Small intestine (tissue), 7 donors: ENCODE measurements around the gene RALA. TPM values are rescaled to one million over a fixed set of nuclear protein-coding genes. Genes with fewer than 3 reads are reported as not detected.

Experiments
- DNase-seq, 2 donors: peaks; one replicate each; pipeline versions ENCODE4 v3.0.0 to v3.0.0-alpha.2; 2013
- FAIRE-seq: peaks from 2 replicates; lab custom pipeline; 2012; peaks lifted over from hg19 to GRCh38; lab: Jason Lieb, UNC
- H3K27ac ChIP-seq, 3 donors: one replicate each; pipeline ENCODE4 v1.5.1; 2013; ENCODE audit warnings: low read length in 2 of 3, mild to moderate bottlenecking in 2 of 3, control low read depth in 1 of 3, inconsistent platforms in 1 of 3, low read depth in 1 of 3, moderate library complexity in 1 of 3
- H3K27me3 ChIP-seq, 3 donors: one replicate each; pipeline ENCODE4 v1.6.1; 2013; ENCODE audit warnings: low read length in 3 of 3, inconsistent platforms in 1 of 3; ENCODE audit not compliant: control insufficient read depth in 3 of 3, insufficient read depth in 3 of 3
- H3K36me3 ChIP-seq, 3 donors: one replicate each; pipeline ENCODE4 v1.6.1; 2013; ENCODE audit warnings: low read length in 3 of 3, inconsistent platforms in 1 of 3, low read depth in 1 of 3, mild to moderate bottlenecking in 1 of 3, moderate library complexity in 1 of 3; ENCODE audit not compliant: control insufficient read depth in 3 of 3, insufficient read depth in 2 of 3
- H3K4me1 ChIP-seq, 3 donors: one replicate each; pipeline ENCODE4 v1.6.1; 2013; ENCODE audit warnings: low read length in 2 of 3, inconsistent platforms in 1 of 3, low read depth in 1 of 3, mild to moderate bottlenecking in 1 of 3, moderate library complexity in 1 of 3; ENCODE audit not compliant: control insufficient read depth in 3 of 3, insufficient read depth in 2 of 3
- H3K4me3 ChIP-seq, 3 donors: one replicate each; pipeline ENCODE4 v1.5.1; 2013; ENCODE audit warnings: low read length in 3 of 3, control low read depth in 1 of 3, inconsistent platforms in 1 of 3, low read depth in 1 of 3, mild to moderate bottlenecking in 1 of 3, moderate library complexity in 1 of 3
- H3K9me3 ChIP-seq, 2 donors: one replicate each; pipeline ENCODE4 v1.6.1; 2013; ENCODE audit warnings: low read depth in 1 of 2, low read length in 1 of 2; ENCODE audit not compliant: control insufficient read depth in 2 of 2, insufficient read depth in 1 of 2
- WGBS, 3 donors: extraction: QIAGEN DNeasy Blood & Tissue Kit; methylation state at CpG; one replicate each; pipeline ENCODE4 v1.1.7; 2013; 5-methylcytosine and 5-hydroxymethylcytosine counted together
- polyA plus RNA-seq, 4 donors: library from polyadenylated mRNA; stranded (reverse) in 3 of 4; unstranded in 1 of 4; fragments of 200-250 nt in 3 of 4; fragments of 120-200 nt in 1 of 4; gene quantifications; one replicate each; pipeline versions ENCODE4 v1.2.1 to v1.2.3, GENCODE V29; 2013
- donor health status: healthy with polysubstance abuse.
- donor health status: control.
- donor health status: control.
- donor health status: Bipolar disorder and iron deficiency.
- donor health status: healthy.

Gene RALA
- polyA plus RNA-seq, 4 donors: 37.3 to 57.7 (median 49.7) TPM

- Histone ChIP-seq H3K36me3 (no peaks in the 10 kb centered on the region), H3K27me3 (no peaks in the 10 kb centered on the region), H3K9me3 (no peaks in the 10 kb centered on the region), H3K27ac (no peak overlapping the region), H3K4me1 (no peaks in the 10 kb centered on the region), H3K4me3 (no peak overlapping the region)
- FAIRE-seq (no peak), DNase-seq (no peak)
These were observed 36.0 kb upstream of the RALA start for GRCh38 chr7:39587393-39587792.

GRCh38 chr7:39588416-39588815, 35.0 kb upstream of the RALA start:
- 55 to 68% (median 60%) methylated on average over 5 of the region's 5 CpGs for WGBS, 3 donors
- DNase-seq (no peak), FAIRE-seq (no peak)
- Histone ChIP-seq H3K27ac (peak overlapping the region in 1 of 3 donors; percentile 24), H3K4me1 (no peaks in the 10 kb centered on the region), H3K36me3 (no peaks in the 10 kb centered on the region), H3K9me3 (no peaks in the 10 kb centered on the region), H3K4me3 (no peak overlapping the region), H3K27me3 (no peaks in the 10 kb centered on the region)

- Histone ChIP-seq H3K4me1 (no peaks in the 10 kb centered on the region), H3K9me3 (no peaks in the 10 kb centered on the region), H3K27me3 (no peaks in the 10 kb centered on the region), H3K27ac (peak overlapping the region in 1 of 3 donors; percentile 14), H3K36me3 (no peaks in the 10 kb centered on the region), H3K4me3 (no peak overlapping the region)
- DNase-seq: peak in 1 of 2 donors; percentile 31
- WGBS, 3 donors: 46 to 73% (median 61%) methylated on average over 7 of the region's 7 CpGs
- FAIRE-seq: no peak
These were observed 33.9 kb upstream of the RALA start for GRCh38 chr7:39589323-39590111.

GRCh38 chr7:39592586-39592985, 30.8 kb upstream of the RALA start:
- no peak for FAIRE-seq
- Histone ChIP-seq H3K4me3 (no peak overlapping the region), H3K9me3 (no peaks in the 10 kb centered on the region), H3K27ac (no peak overlapping the region), H3K27me3 (no peaks in the 10 kb centered on the region), H3K36me3 (no peaks in the 10 kb centered on the region), H3K4me1 (no peaks in the 10 kb centered on the region)
- WGBS, 3 donors: 32 to 67% (median 42%) methylated on average over 2 of the region's 2 CpGs
- no peak for DNase-seq

- WGBS, 3 donors: 56 to 70% (median 63%) methylated on average over 5 of the region's 5 CpGs
- DNase-seq: no peak
- no peak overlapping the region for H3K4me3 ChIP-seq
- no peaks in the 10 kb centered on the region for H3K36me3 ChIP-seq
- no peak for FAIRE-seq
- H3K9me3 ChIP-seq: no peaks in the 10 kb centered on the region
- H3K27ac ChIP-seq: no peak overlapping the region
- H3K27me3 ChIP-seq: no peaks in the 10 kb centered on the region
- H3K4me1 ChIP-seq: no peaks in the 10 kb centered on the region
These were observed 28.3 kb upstream of the RALA start for GRCh38 chr7:39594988-39595620.

GRCh38 chr7:39602351-39602750, 21.0 kb upstream of the RALA start:
- peaks cover 0 to 4% (median 3%) of the 10 kb centered on the region in 3 donors for H3K4me1 ChIP-seq
- WGBS, 3 donors: 46 to 66% (median 59%) methylated on average over 2 of the region's 2 CpGs
- no peaks in the 10 kb centered on the region for H3K9me3 ChIP-seq
- no peak overlapping the region for H3K4me3 ChIP-seq
- no peaks in the 10 kb centered on the region for H3K36me3 ChIP-seq
- H3K27ac ChIP-seq: no peak overlapping the region
- no peak for FAIRE-seq
- H3K27me3 ChIP-seq: no peaks in the 10 kb centered on the region
- DNase-seq: no peak

GRCh38 chr7:39603924-39604323, 19.4 kb upstream of the RALA start:
- Histone ChIP-seq H3K4me3 (no peak overlapping the region), H3K27me3 (no peaks in the 10 kb centered on the region), H3K36me3 (no peaks in the 10 kb centered on the region), H3K27ac (no peak overlapping the region), H3K4me1 (peaks cover 1 to 4% (median 3%) of the 10 kb centered on the region in 3 donors), H3K9me3 (no peaks in the 10 kb centered on the region)
- FAIRE-seq (no peak), DNase-seq (no peak)

- WGBS, 3 donors: 54 to 85% (median 79%) methylated on average over 1 of the region's 1 CpG
- H3K4me3 ChIP-seq: no peak overlapping the region
- H3K36me3 ChIP-seq: no peaks in the 10 kb centered on the region
- no peak overlapping the region for H3K27ac ChIP-seq
- FAIRE-seq (no peak), DNase-seq (peak in 1 of 2 donors; percentile 74)
- no peaks in the 10 kb centered on the region for H3K9me3 ChIP-seq
- H3K27me3 ChIP-seq: no peaks in the 10 kb centered on the region
- peaks cover 4 to 6% (median 6%) of the 10 kb centered on the region in 3 donors for H3K4me1 ChIP-seq
These were observed 18.3 kb upstream of the RALA start for GRCh38 chr7:39605087-39605486.
